Breast epithelium (tissue), 3 donors: Measurements from ENCODE around the gene HEATR9.

Experiments
- CTCF ChIP-seq, 3 donors: fragments of 450-650 bp; IDR thresholded peaks; one replicate each; pipeline ENCODE4 v1.5.1; 2016 to 2017; ENCODE audit warnings: antibody characterized with exemption in 3 of 3, mild to moderate bottlenecking in 3 of 3, moderate library complexity in 3 of 3
- POLR2A ChIP-seq: fragments of 450-650 bp; IDR thresholded peaks from one replicate; pipeline ENCODE4 v1.6.1; 2016; ENCODE audit warnings: antibody characterized with exemption, mild to moderate bottlenecking, moderate library complexity
- POLR2AphosphoS5 ChIP-seq, 3 donors: sonication (generic); formaldehyde crosslinking; IDR thresholded peaks; one replicate each; pipeline ENCODE4 v1.6.1; 2017; ENCODE audit warnings: antibody characterized with exemption in 3 of 3

- no peak for TF ChIP-seq CTCF (IDR thresholded peaks at IDR 0.05)
- TF ChIP-seq POLR2AphosphoS5 (IDR thresholded peaks at IDR 0.05) = no peak
- no peak for TF ChIP-seq POLR2A
Measured at GRCh38 chr17:35875072-35875799, 6.5 kb upstream of the HEATR9 start.
